ENCODE data around the gene MACROD2. TPM values are rescaled to one million over a fixed set of nuclear protein-coding genes. Genes with fewer than 3 reads are reported as not detected.

MACROD2 gene
- total RNA-seq, 1 donor from 2014 or later, result 17.1 TPM

- DNase-seq (ENCODE audit: low spot score), result no peak
These were observed 1416.5 kb downstream of the MACROD2 start for GRCh38 chr20:15411781-15412180.

GRCh38 chr20:15415908-15416307, 1420.6 kb downstream of the MACROD2 start:
- DNase-seq (ENCODE audit: low spot score), result no peak

- DNase-seq (ENCODE audit: low spot score), result no peak
These were observed 1424.5 kb downstream of the MACROD2 start for GRCh38 chr20:15419856-15420255.

- DNase-seq (ENCODE audit: low spot score), result no peak
These were observed 1427.7 kb downstream of the MACROD2 start for GRCh38 chr20:15422966-15423365.

- DNase-seq (ENCODE audit: low spot score), result no peak
These were observed 1444.2 kb downstream of the MACROD2 start for GRCh38 chr20:15439551-15439950.

- DNase-seq (ENCODE audit: low spot score), result no peak
These were observed 1444.9 kb downstream of the MACROD2 start for GRCh38 chr20:15440049-15440820.

- DNase-seq (ENCODE audit: low spot score), result no peak
These were observed 1449.9 kb downstream of the MACROD2 start for GRCh38 chr20:15445056-15445840.

GRCh38 chr20:15446373-15446772, 1451.1 kb downstream of the MACROD2 start:
- no peak for DNase-seq (ENCODE audit: low spot score)

GRCh38 chr20:15447549-15447948, 1452.2 kb downstream of the MACROD2 start:
- no peak for DNase-seq (ENCODE audit: low spot score)

GRCh38 chr20:15449061-15449460, 1453.7 kb downstream of the MACROD2 start:
- no peak for DNase-seq (ENCODE audit: low spot score)

GRCh38 chr20:15451241-15451640, 1455.9 kb downstream of the MACROD2 start:
- no peak for DNase-seq (ENCODE audit: low spot score)

- no peak for DNase-seq (ENCODE audit: low spot score)
These were observed 1460.0 kb downstream of the MACROD2 start for GRCh38 chr20:15455279-15455678.

- DNase-seq (ENCODE audit: low spot score), result no peak
These were observed 1466.6 kb downstream of the MACROD2 start for GRCh38 chr20:15461938-15462337.

- DNase-seq (ENCODE audit: low spot score), result peak; percentile 61
These were observed 1480.2 kb downstream of the MACROD2 start for GRCh38 chr20:15475483-15475882.

- no peak for DNase-seq (ENCODE audit: low spot score)
These were observed 1480.9 kb downstream of the MACROD2 start for GRCh38 chr20:15476186-15476585.

- no peak for DNase-seq (ENCODE audit: low spot score)
These were observed 1481.5 kb downstream of the MACROD2 start for GRCh38 chr20:15476781-15477180.

GRCh38 chr20:15482525-15482924, 1487.2 kb downstream of the MACROD2 start:
- DNase-seq (ENCODE audit: low spot score), result no peak

GRCh38 chr20:15485519-15485918, 1490.2 kb downstream of the MACROD2 start:
- no peak for DNase-seq (ENCODE audit: low spot score)

- DNase-seq (ENCODE audit: low spot score), result no peak
These were observed 1491.7 kb downstream of the MACROD2 start for GRCh38 chr20:15487030-15487429.

GRCh38 chr20:15487682-15488081, 1492.4 kb downstream of the MACROD2 start:
- DNase-seq (ENCODE audit: low spot score), result no peak

- DNase-seq (ENCODE audit: low spot score), result no peak
These were observed 1496.3 kb downstream of the MACROD2 start for GRCh38 chr20:15491575-15491974.

- no peak for DNase-seq (ENCODE audit: low spot score)
These were observed 1499.5 kb downstream of the MACROD2 start for GRCh38 chr20:15494851-15495250.

GRCh38 chr20:15496501-15497039, 1501.3 kb downstream of the MACROD2 start:
- DNase-seq (ENCODE audit: low spot score), result no peak
